H1 (cell line): ENCODE data around the gene NTN4.

Experiments
- CHD1 ChIP-seq: IDR thresholded peaks from 2 replicates; pipeline ENCODE4 v1.6.1; 2012; ENCODE audit warnings: low read depth, low read length, improper control_type of control experiment
- CTCF ChIP-seq, 3 experiments: IDR thresholded peaks; 1 replicate in 2 of 3; 2 replicates in 1 of 3; pipeline versions ENCODE4 v1.5.1 to v1.6.1; 2011; ENCODE audit warnings: low read length in 3 of 3, mild to moderate bottlenecking in 3 of 3, inconsistent platforms in 2 of 3, low read depth in 1 of 3, moderate library complexity in 1 of 3; ENCODE audit not compliant: insufficient read depth in 1 of 3; ENCODE audit errors: control extremely low read depth in 1 of 3
- EZH2 ChIP-seq: fragments of 200-600 bp; sonication (generic); IDR thresholded peaks from 2 replicates; pipeline ENCODE4 v1.7.1; 2012; ENCODE audit warnings: low read depth, mild to moderate bottlenecking, moderate library complexity, low read length, inconsistent platforms; ENCODE audit not compliant: severe bottlenecking
- JUN ChIP-seq: IDR thresholded peaks from 2 replicates; pipeline ENCODE4 v1.6.1; 2011; ENCODE audit warnings: low read depth, mild to moderate bottlenecking, improper control_type of control experiment, low read length
- MAX ChIP-seq: IDR thresholded peaks from 2 replicates; pipeline ENCODE4 v1.6.1; 2012; ENCODE audit warnings: inconsistent platforms
- POLR2A ChIP-seq, 2 experiments: IDR thresholded peaks; 1 replicate in 1 of 2; 2 replicates in 1 of 2; pipeline ENCODE4 v1.6.1; 2011; ENCODE audit warnings: low read depth in 2 of 2, low read length in 2 of 2, mild to moderate bottlenecking in 2 of 2; ENCODE audit errors: control extremely low read depth in 1 of 2
- POLR2AphosphoS5 ChIP-seq: IDR thresholded peaks from 2 replicates; pipeline ENCODE4 v1.6.1; 2011; ENCODE audit warnings: low read depth, low read length
- RAD21 ChIP-seq, 2 experiments: IDR thresholded peaks in 1 of 2; conservative IDR thresholded peaks in 1 of 2; 2 replicates each; pipeline ENCODE4 v1.6.1; 2011; ENCODE audit warnings: low read depth in 2 of 2, low read length in 2 of 2, improper control_type of control experiment in 1 of 2, inconsistent platforms in 1 of 2, mild to moderate bottlenecking in 1 of 2, moderate library complexity in 1 of 2
- SP2 ChIP-seq: IDR thresholded peaks from 2 replicates; pipeline ENCODE4 v1.6.1; 2012; ENCODE audit warnings: mild to moderate bottlenecking, low read length, inconsistent platforms

GRCh38 chr12:95630496-95630895 lies 160.1 kb downstream of the NTN4 start:
- no peak for TF ChIP-seq CTCF (IDR thresholded peaks at IDR 0.05; ENCODE audit: control extremely low read depth in 1 of 3, insufficient read depth in 1 of 3, low read depth in 1 of 3, low read length in 3 of 3)
- no peak for TF ChIP-seq POLR2A (IDR thresholded peaks at IDR 0.05; ENCODE audit: control extremely low read depth in 1 of 2, low read depth in 2 of 2, low read length in 2 of 2)
- TF ChIP-seq MAX, result no peak
- TF ChIP-seq RAD21 (IDR thresholded peaks at IDR 0.05 in 1 of 2, conservative IDR thresholded peaks at IDR 0.05 in 1 of 2; ENCODE audit: low read depth in 2 of 2, low read length in 2 of 2), result no peak
- no peak for TF ChIP-seq POLR2AphosphoS5
- TF ChIP-seq CHD1, result no peak
- TF ChIP-seq JUN, result no peak
- no peak for TF ChIP-seq SP2
- no peak for TF ChIP-seq EZH2
